Lung (tissue), 12 donors: Measurements from ENCODE around the gene EDEM2. TPM values are rescaled to one million over a fixed set of nuclear protein-coding genes. Genes with fewer than 3 reads are reported as not detected.

Source experiments
- ATAC-seq: fragments of 200-7000 bp; cut with Tn5 transposase; one replicate; pipeline ENCODE4 v1.9.1; 2020; ENCODE audit warnings: moderate number of reproducible peaks; ENCODE audit not compliant: insufficient read depth, low FRiP score
- DNase-seq, 3 donors: peaks; one replicate each; pipeline ENCODE4 v3.0.0-alpha.2; 2013 to 2017
- H3K27ac ChIP-seq, 2 donors: one replicate each; pipeline ENCODE4 v1.5.1; 2013; ENCODE audit warnings: mild to moderate bottlenecking in 2 of 2, moderate library complexity in 2 of 2, control low read depth in 1 of 2, inconsistent platforms in 1 of 2, low read depth in 1 of 2, low read length in 1 of 2
- H3K27me3 ChIP-seq, 3 donors: one replicate each; pipeline ENCODE4 v1.5.1; 2013; ENCODE audit warnings: low read length in 2 of 3; ENCODE audit not compliant: control insufficient read depth in 3 of 3, insufficient read depth in 3 of 3
- H3K36me3 ChIP-seq, 4 donors: one replicate each; pipeline ENCODE4 v1.5.1; 2013; ENCODE audit warnings: low read length in 4 of 4, mild to moderate bottlenecking in 1 of 4, moderate library complexity in 1 of 4; ENCODE audit not compliant: control insufficient read depth in 4 of 4, insufficient read depth in 4 of 4
- H3K4me1 ChIP-seq, 5 donors: one replicate each; pipeline ENCODE4 v1.5.1; 2013; ENCODE audit warnings: low read length in 5 of 5, mild to moderate bottlenecking in 2 of 5, moderate library complexity in 1 of 5; ENCODE audit not compliant: control insufficient read depth in 5 of 5, insufficient read depth in 5 of 5
- H3K4me3 ChIP-seq: one replicate; pipeline ENCODE4 v1.5.1; 2013; ENCODE audit warnings: mild to moderate bottlenecking, control low read depth, moderate library complexity
- H3K9ac ChIP-seq, 2 donors: one replicate each; pipeline ENCODE4 v1.5.1; 2013; ENCODE audit warnings: low read length in 2 of 2, control low read depth in 1 of 2; ENCODE audit not compliant: insufficient read depth in 1 of 2
- H3K9me3 ChIP-seq, 4 donors: one replicate each; pipeline ENCODE4 v1.5.1; 2013; ENCODE audit warnings: low read length in 3 of 4, mild to moderate bottlenecking in 1 of 4, moderate library complexity in 1 of 4; ENCODE audit not compliant: control insufficient read depth in 4 of 4, insufficient read depth in 3 of 4
- WGBS, 2 donors: extraction: QIAGEN DNeasy Blood & Tissue Kit; methylation state at CpG; one replicate each; pipeline ENCODE4 v1.1.7; 2013; 5-methylcytosine and 5-hydroxymethylcytosine counted together
- polyA plus RNA-seq, 2 donors: library from polyadenylated mRNA; stranded (reverse); fragments of 200-250 nt; gene quantifications; one replicate each; pipeline ENCODE4 v1.2.1, GENCODE V29; 2013
- total RNA-seq, 2 donors: library from RNA; depleted of rRNA in 1 of 2; stranded (reverse); fragments of >200 nt in 1 of 2; gene quantifications; one replicate each; pipeline ENCODE4 v1.2.1, GENCODE V29; 2014 to 2021
- TF ChIP-seq, protein P1 (sequence below): IDR thresholded peaks from 2 replicates; pipeline ENCODE4 v1.5.1; 2012; ENCODE audit warnings: mild to moderate bottlenecking; ENCODE audit errors: control extremely low read depth, extremely low read depth
- donor health status: control.
- donor health status: control.
- donor health status: Bipolar disorder and iron deficiency.
- donor health status: healthy.
- donor health status: DM: yes; HTN: yes; CAD: no.

EDEM2 gene
- total and polyA plus RNA-seq, 4 donors = 19.4 to 51.6 (median 34.2) TPM

DNA sequence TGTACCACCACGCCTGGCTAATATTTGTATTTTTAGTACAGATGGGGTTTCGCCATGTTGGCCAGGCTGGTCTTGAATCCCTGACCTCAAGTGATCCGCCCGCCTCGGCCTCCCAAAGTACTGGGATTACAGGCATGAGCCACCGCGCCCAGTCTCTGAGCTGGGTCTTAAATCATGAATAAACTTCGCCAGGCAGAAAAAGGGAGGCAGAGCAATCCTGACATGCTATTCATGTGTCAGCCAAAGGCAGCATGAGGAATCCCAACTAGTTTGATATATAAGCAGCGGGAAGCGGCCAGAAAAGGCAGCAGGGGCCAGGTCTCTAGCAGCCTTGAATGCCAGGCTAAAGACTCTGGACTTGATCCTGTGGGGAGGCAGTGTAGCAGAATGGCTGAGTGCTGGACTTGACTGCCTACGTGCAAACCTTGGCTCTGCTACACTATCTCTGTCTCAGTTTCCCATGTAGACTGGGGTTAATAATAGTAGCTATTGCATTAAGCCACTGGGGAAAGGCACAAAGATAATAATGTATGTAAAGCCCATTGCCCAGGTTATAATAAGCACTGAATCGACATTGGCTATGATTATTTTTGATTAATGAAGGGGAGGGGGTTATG lies 26.5 kb upstream of the EDEM2 start:
- Histone ChIP-seq H3K27me3 (no peaks in the 10 kb centered on the region), H3K9me3 (no peaks in the 10 kb centered on the region), H3K4me1 (peaks cover 0 to 11% (median 3%) of the 10 kb centered on the region in 5 donors), H3K4me3 (no peak overlapping the region), H3K9ac (no peak overlapping the region), H3K36me3 (peaks cover 0 to 11% (median 5%) of the 10 kb centered on the region in 4 donors), H3K27ac (no peak overlapping the region)
- ATAC-seq (no peak), DNase-seq (no peak)
- 89 to 94% methylated on average over 12 of the region's 12 CpGs for WGBS, 2 donors
- TF ChIP-seq, protein P1, sequence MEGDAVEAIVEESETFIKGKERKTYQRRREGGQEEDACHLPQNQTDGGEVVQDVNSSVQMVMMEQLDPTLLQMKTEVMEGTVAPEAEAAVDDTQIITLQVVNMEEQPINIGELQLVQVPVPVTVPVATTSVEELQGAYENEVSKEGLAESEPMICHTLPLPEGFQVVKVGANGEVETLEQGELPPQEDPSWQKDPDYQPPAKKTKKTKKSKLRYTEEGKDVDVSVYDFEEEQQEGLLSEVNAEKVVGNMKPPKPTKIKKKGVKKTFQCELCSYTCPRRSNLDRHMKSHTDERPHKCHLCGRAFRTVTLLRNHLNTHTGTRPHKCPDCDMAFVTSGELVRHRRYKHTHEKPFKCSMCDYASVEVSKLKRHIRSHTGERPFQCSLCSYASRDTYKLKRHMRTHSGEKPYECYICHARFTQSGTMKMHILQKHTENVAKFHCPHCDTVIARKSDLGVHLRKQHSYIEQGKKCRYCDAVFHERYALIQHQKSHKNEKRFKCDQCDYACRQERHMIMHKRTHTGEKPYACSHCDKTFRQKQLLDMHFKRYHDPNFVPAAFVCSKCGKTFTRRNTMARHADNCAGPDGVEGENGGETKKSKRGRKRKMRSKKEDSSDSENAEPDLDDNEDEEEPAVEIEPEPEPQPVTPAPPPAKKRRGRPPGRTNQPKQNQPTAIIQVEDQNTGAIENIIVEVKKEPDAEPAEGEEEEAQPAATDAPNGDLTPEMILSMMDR = no peak

DNA sequence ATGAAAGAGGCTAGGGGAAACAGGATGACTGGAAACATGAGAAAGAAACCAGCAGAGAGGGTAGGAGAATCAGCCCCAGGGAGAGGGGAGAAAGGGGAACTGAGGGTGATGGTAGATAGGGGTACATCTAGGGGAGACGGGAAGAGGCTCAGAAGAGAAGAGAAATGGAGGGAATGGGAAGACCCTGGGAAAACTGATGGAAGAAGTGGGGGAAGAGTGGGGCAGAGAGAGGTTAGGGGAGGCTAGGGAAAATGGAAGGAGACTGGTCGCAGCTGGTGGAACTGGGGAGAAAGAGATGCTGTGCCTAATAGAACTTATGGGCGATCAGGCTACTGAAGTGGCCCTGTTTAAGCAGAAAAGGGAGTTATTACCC lies 25.3 kb upstream of the EDEM2 start:
- H3K36me3 ChIP-seq = peaks cover 0 to 11% (median 3%) of the 10 kb centered on the region in 4 donors
- peak overlapping the region; percentile 11 for H3K4me3 ChIP-seq
- WGBS, 2 donors = 66 to 70% methylated on average over 3 of the region's 3 CpGs
- TF ChIP-seq, protein P1 = no peak
- H3K4me1 ChIP-seq = peaks cover 0 to 11% (median 3%) of the 10 kb centered on the region in 5 donors
- peak overlapping the region in 1 of 2 donors; percentile 52 for H3K9ac ChIP-seq
- DNase-seq (no peak), ATAC-seq (no peak)
- H3K27ac ChIP-seq = peak overlapping the region in 1 of 2 donors; percentile 71
- H3K27me3 ChIP-seq = no peaks in the 10 kb centered on the region
- no peaks in the 10 kb centered on the region for H3K9me3 ChIP-seq

DNA sequence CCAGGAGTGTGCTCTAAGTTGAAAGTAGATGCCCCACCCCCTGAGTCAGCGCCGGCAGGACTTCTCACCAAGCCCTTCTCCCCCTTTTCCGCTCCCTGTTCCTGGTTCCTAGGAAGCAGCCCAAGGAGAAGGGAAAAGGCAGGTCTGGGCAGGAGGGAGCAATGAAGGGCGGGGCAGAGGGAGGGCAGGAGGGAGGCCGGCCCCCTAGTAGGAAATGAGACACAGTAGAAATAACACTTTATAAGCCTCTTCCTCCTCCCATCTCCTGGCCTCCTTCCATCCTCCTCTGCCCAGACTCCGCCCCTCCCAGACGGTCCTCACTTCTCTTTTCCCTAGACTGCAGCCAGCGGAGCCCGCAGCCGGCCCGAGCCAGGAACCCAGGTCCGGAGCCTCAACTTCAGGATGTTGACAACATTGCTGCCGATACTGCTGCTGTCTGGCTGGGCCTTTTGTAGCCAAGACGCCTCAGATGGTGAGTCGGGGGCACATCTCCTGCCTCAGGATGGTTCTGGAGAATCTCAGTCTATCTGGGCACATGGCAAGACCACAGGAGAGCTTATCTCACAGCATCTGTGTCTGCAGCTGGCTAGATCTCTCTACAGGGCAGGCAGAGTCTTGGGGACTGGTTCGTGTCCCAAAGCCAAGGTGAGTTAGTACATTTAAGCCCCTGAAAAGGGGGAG lies 24.8 kb upstream of the EDEM2 start, which contains the start of gene PROCR:
Gene PROCR (plus strand): TSS at position 320 of the 681 bp plus-strand sequence. CDS start 83 bp downstream, at position 403.
- Histone ChIP-seq H3K9me3 (no peaks in the 10 kb centered on the region), H3K27me3 (no peaks in the 10 kb centered on the region), H3K9ac (peak within 1 kb of the TSS in 1 of 2 donors; percentile 52), H3K36me3 (peaks cover 0 to 10% (median 3%) of the 10 kb centered on the region in 4 donors), H3K27ac (peak within 1 kb of the TSS in 1 of 2 donors; percentile 71), H3K4me1 (peaks cover 0 to 14% (median 3%) of the 10 kb centered on the region in 5 donors), H3K4me3 (peak within 1 kb of the TSS; percentile 11)
- TF ChIP-seq, protein P1 = no peak
- ATAC-seq (peak; percentile 95), DNase-seq (peak; percentile 82 to 92 (median 88))
- 3 to 4% methylated on average over 16 of the region's 16 CpGs for WGBS, 2 donors
